Peyer's patch (tissue), 4 donors: ENCODE results near the gene AMIGO3.

Experiments
- CTCF ChIP-seq, 6 experiments: fragments of 450-650 bp in 4 of 6; fragments of 200-600 bp in 2 of 6; sonication (generic) in 1 of 6; IDR thresholded peaks; one replicate each; pipeline ENCODE4 v1.5.1; 2017 to 2019; ENCODE audit warnings: antibody characterized with exemption in 6 of 6, mild to moderate bottlenecking in 3 of 6, moderate library complexity in 1 of 6
- POLR2A ChIP-seq, 2 donors: fragments of 450-650 bp; IDR thresholded peaks; one replicate each; pipeline ENCODE4 v1.5.1; 2017; ENCODE audit warnings: antibody characterized with exemption in 2 of 2, mild to moderate bottlenecking in 2 of 2, moderate library complexity in 2 of 2

GRCh38 chr3:49713336-49714105, 6.0 kb downstream of the AMIGO3 start:
- TF ChIP-seq CTCF (IDR thresholded peaks at IDR 0.05) = no peak
- no peak for TF ChIP-seq POLR2A (IDR thresholded peaks at IDR 0.05)
